ENCODE data around the gene RGS10.

Gene RGS10

DNA sequence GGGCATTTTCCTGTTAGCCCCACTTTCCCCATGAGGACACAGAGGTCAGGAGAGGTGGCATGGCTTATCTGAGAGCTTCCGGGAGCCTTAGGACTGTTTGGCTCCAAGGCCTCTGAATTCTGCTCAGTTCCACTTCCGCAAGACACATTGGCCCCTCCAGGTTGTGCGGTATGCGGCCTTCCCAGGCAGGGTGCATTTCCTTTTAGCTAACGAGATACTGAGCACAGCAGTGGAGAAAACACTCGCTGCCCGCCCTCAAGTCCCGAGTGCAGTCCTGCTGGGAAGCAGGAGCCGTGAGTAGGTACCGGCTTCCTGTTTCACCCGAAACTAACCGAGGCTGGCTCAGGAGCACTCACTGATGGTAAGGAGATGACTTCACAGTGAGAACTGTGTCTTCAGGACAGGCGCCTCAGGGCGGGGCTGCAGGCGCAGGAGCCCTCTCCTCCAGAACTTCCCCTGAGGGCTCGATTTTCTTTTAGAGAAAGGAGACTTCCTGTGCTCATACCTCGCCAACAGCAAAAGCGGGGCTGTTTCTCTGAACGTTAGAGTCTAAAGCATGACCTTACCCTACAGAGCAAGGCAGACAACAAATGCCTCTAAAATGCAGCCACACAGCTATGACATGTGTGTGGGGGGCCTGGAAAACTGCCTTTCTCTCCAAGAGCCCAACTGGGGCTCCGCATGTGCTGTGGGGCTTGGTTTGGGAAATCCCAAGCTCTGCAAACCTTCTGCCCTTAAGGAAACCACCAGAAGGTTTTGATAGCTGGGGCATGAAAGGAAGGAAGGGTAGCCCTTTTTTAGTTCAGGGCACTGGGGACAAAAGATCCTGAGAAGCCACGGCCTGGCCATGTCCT is 25.9 kb downstream of the RGS10 start:
- H3K27ac ChIP-seq (ENCODE audit: low read depth, low read length), result peak overlapping the region; percentile 78
- no peak overlapping the region for H3K4me3 ChIP-seq (ENCODE audit: insufficient read depth, low read length, poor library complexity, severe bottlenecking)
- peak overlapping the region; percentile 65 for H2AFZ ChIP-seq (ENCODE audit: low read depth, low read length, severe bottlenecking)
- TF ChIP-seq, protein P1, sequence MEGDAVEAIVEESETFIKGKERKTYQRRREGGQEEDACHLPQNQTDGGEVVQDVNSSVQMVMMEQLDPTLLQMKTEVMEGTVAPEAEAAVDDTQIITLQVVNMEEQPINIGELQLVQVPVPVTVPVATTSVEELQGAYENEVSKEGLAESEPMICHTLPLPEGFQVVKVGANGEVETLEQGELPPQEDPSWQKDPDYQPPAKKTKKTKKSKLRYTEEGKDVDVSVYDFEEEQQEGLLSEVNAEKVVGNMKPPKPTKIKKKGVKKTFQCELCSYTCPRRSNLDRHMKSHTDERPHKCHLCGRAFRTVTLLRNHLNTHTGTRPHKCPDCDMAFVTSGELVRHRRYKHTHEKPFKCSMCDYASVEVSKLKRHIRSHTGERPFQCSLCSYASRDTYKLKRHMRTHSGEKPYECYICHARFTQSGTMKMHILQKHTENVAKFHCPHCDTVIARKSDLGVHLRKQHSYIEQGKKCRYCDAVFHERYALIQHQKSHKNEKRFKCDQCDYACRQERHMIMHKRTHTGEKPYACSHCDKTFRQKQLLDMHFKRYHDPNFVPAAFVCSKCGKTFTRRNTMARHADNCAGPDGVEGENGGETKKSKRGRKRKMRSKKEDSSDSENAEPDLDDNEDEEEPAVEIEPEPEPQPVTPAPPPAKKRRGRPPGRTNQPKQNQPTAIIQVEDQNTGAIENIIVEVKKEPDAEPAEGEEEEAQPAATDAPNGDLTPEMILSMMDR (IDR thresholded peaks at IDR 0.05; ENCODE audit: insufficient read depth, low read length, poor library complexity, severe bottlenecking), result no peak
- no peak for TF ChIP-seq EZH2phosphoT487 (conservative IDR thresholded peaks at IDR 0.05; ENCODE audit: low read length)
- H3K9me2 ChIP-seq (replicated peaks; ENCODE audit: insufficient read depth, low read length), result no peaks in the 10 kb centered on the region
- H3K4me2 ChIP-seq (ENCODE audit: low read depth, low read length, poor library complexity, severe bottlenecking), result peak overlapping the region; percentile 40
- peak overlapping the region; percentile 36 for H3K9ac ChIP-seq (ENCODE audit: low read length)
- no peaks in the 10 kb centered on the region for H3K79me2 ChIP-seq (ENCODE audit: insufficient read depth, low read length)
- H3K27me3 ChIP-seq (ENCODE audit: low read length), result no peaks in the 10 kb centered on the region
- peaks cover 14% of the 10 kb centered on the region for H3F3A ChIP-seq (ENCODE audit: insufficient read depth)
- no peaks in the 10 kb centered on the region for H3K9me3 ChIP-seq (ENCODE audit: insufficient read depth, low read length)
- no peaks in the 10 kb centered on the region for H3K36me3 ChIP-seq (ENCODE audit: low read length)
- H4K20me1 ChIP-seq (ENCODE audit: low read depth, low read length), result no peaks in the 10 kb centered on the region

DNA sequence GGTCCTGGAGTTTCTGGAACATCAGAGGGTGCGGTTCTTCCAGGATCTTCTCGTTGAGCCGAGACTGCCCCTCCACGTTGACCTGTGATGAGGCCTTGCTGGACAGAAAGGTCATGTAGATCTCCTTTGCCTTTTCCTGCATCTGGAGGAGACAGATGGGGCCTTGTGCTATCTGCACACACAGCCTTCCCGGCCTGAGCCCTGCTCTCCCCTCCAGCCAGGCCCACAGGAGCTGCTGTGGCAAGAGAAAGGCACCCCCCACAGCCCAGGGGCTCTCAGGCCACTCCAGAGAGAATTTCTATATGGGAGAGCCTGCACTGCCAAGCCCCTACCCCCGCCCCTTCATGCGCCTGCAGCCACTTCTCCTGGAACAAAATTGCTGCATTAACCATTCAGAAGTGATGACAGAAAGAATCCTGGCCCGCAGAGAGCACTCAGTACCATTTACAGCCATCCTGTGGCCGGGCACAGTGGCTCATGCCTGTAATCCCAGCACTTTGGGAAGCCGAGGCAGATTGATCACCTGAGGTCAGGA is 26.9 kb downstream of the RGS10 start:
- H3K9me2 ChIP-seq (replicated peaks; ENCODE audit: insufficient read depth, low read length), result no peaks in the 10 kb centered on the region
- H3K36me3 ChIP-seq (ENCODE audit: low read length), result no peaks in the 10 kb centered on the region
- H3K27me3 ChIP-seq (ENCODE audit: low read length), result no peaks in the 10 kb centered on the region
- no peaks in the 10 kb centered on the region for H3K79me2 ChIP-seq (ENCODE audit: insufficient read depth, low read length)
- no peaks in the 10 kb centered on the region for H3K9me3 ChIP-seq (ENCODE audit: insufficient read depth, low read length)
- H4K20me1 ChIP-seq (ENCODE audit: low read depth, low read length), result no peaks in the 10 kb centered on the region
- no peak overlapping the region for H3K4me3 ChIP-seq (ENCODE audit: insufficient read depth, low read length, poor library complexity, severe bottlenecking)
- TF ChIP-seq, protein P1 (IDR thresholded peaks at IDR 0.05; ENCODE audit: insufficient read depth, low read length, poor library complexity, severe bottlenecking), result no peak
- TF ChIP-seq EZH2phosphoT487 (conservative IDR thresholded peaks at IDR 0.05; ENCODE audit: low read length), result no peak
- no peak overlapping the region for H3K4me2 ChIP-seq (ENCODE audit: low read depth, low read length, poor library complexity, severe bottlenecking)
- H3K9ac ChIP-seq (ENCODE audit: low read length), result no peak overlapping the region
- no peak overlapping the region for H2AFZ ChIP-seq (ENCODE audit: low read depth, low read length, severe bottlenecking)
- no peak overlapping the region for H3K27ac ChIP-seq (ENCODE audit: low read depth, low read length)
- peaks cover 14% of the 10 kb centered on the region for H3F3A ChIP-seq (ENCODE audit: insufficient read depth)

- H3K27me3 ChIP-seq (ENCODE audit: low read length), result no peaks in the 10 kb centered on the region
- no peaks in the 10 kb centered on the region for H4K20me1 ChIP-seq (ENCODE audit: low read depth, low read length)
- H3K9me3 ChIP-seq (ENCODE audit: insufficient read depth, low read length), result no peaks in the 10 kb centered on the region
- H2AFZ ChIP-seq (ENCODE audit: low read depth, low read length, severe bottlenecking), result no peak overlapping the region
- no peak for TF ChIP-seq EZH2phosphoT487 (conservative IDR thresholded peaks at IDR 0.05; ENCODE audit: low read length)
- TF ChIP-seq, protein P1 (IDR thresholded peaks at IDR 0.05; ENCODE audit: insufficient read depth, low read length, poor library complexity, severe bottlenecking), result no peak
- no peaks in the 10 kb centered on the region for H3K36me3 ChIP-seq (ENCODE audit: low read length)
- no peaks in the 10 kb centered on the region for H3K9me2 ChIP-seq (replicated peaks; ENCODE audit: insufficient read depth, low read length)
- H3K79me2 ChIP-seq (ENCODE audit: insufficient read depth, low read length), result no peaks in the 10 kb centered on the region
- no peak overlapping the region for H3K9ac ChIP-seq (ENCODE audit: low read length)
- H3F3A ChIP-seq (ENCODE audit: insufficient read depth), result peaks cover 14% of the 10 kb centered on the region
- no peak overlapping the region for H3K4me2 ChIP-seq (ENCODE audit: low read depth, low read length, poor library complexity, severe bottlenecking)
- no peak overlapping the region for H3K4me3 ChIP-seq (ENCODE audit: insufficient read depth, low read length, poor library complexity, severe bottlenecking)
- H3K27ac ChIP-seq (ENCODE audit: low read depth, low read length), result no peak overlapping the region
Observed at GRCh38 chr10:119514819-119515218, 27.7 kb downstream of the RGS10 start.
